22Rv1 (cell line): Measurements from ENCODE around the gene HOXC12.

Source experiments
- CTCF ChIP-seq: fragments of 450-650 bp; IDR thresholded peaks from 2 replicates; pipeline ENCODE4 v1.5.1; 2017; ENCODE audit warnings: mild to moderate bottlenecking
- ZFX ChIP-seq: fragments of 450-650 bp; IDR thresholded peaks from 2 replicates; pipeline ENCODE4 v1.6.1; 2017; ENCODE audit warnings: antibody characterized with exemption, borderline replicate concordance

DNA sequence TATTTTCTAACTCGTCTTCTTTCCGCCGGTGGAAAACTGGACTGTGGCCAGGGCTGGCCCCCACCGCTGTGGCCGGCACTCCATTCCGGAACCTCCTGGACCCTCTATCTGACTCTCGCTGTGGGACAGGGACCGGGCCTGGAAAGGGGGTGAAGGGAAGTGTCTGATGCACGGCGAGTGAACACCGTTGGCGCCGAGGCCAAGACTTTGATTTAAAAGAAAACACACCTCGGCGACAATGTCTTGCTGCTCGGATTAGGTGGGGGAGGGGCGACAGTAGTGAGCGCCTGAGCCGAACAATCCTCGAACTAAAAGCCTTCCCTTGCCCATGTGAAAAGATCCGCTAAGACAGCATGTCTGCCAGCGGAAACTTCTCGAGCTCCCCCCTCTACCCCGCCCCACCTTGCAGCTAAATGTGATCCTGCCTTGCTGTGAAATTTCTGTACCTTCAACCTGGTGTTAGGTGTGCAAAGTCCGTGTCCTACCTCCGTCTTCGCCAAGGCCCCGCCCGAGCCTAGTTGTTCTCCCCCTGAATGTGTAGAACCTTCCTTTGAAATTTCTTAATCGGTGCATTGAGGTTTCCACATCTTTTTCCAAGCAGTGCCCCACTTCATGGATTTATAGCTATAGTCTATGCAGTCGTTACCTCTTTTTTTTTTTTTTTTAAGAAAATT lies 20.9 kb downstream of the HOXC12 start:
- TF ChIP-seq CTCF (no peak), ZFX (no peak)
